Activated CD8-positive, alpha-beta T cell treated with anti-CD3 and anti-CD28 coated beads for 36 hours (primary cell): ENCODE measurements around the gene TOP1. TPM values are rescaled to one million over a fixed set of nuclear protein-coding genes. Genes with fewer than 3 reads are reported as not detected.
A peak's percentile ranks its signal among the peaks of the same experiment; 100 is the strongest.

ENCODE experiments used
- ATAC-seq: fragments of 200-7000 bp; cut with Tn5 transposase; one replicate; pipeline ENCODE4 v1.10.0; 2021; ENCODE audit warnings: mild to moderate bottlenecking, moderate library complexity
- CTCF ChIA-PET: fragments of 350-600 bp; sonication (Branson Sonifier 250); formaldehyde crosslinking; loops from one replicate; lab custom pipeline; 2021; ENCODE audit warnings: antibody characterized with exemption; lab: Charles Lee
- POLR2A ChIA-PET: fragments of 350-600 bp; sonication (Branson Sonifier 250); formaldehyde crosslinking; loops from one replicate; lab custom pipeline; 2021; ENCODE audit warnings: antibody characterized with exemption; lab: Charles Lee
- DNase-seq: peaks from one replicate; pipeline ENCODE4 v3.0.0-alpha.2; 2020
- H3K27ac Mint-ChIP-seq: one replicate; pipeline ENCODE4 v1.8.0; 2021; ENCODE audit warnings: mild to moderate bottlenecking, mixed read lengths
- H3K27me3 Mint-ChIP-seq: one replicate; pipeline ENCODE4 v1.8.0; 2021; ENCODE audit warnings: mixed read lengths
- H3K36me3 Mint-ChIP-seq: one replicate; pipeline ENCODE4 v1.8.0; 2021; ENCODE audit warnings: low read depth, mixed read lengths
- H3K4me1 Mint-ChIP-seq: one replicate; pipeline ENCODE4 v1.8.0; 2021; ENCODE audit warnings: low read depth, mixed read lengths
- H3K4me3 Mint-ChIP-seq: one replicate; pipeline ENCODE4 v1.8.0; 2021; ENCODE audit warnings: mild to moderate bottlenecking, moderate library complexity, mixed read lengths
- H3K9me3 Mint-ChIP-seq: one replicate; pipeline ENCODE4 v1.8.0; 2021; ENCODE audit warnings: mixed read lengths
- CTCF ChIP-seq: fragments of 200-600 bp; IDR thresholded peaks from one replicate; pipeline ENCODE4 v1.8.0; 2022; ENCODE audit warnings: antibody characterized with exemption, mild to moderate bottlenecking
- intact Hi-C: fragments of 100-400 bp; cut with micrococcal nuclease; formaldehyde crosslinking; loops from one replicate; pipeline ENCODE4 v1.10.0; 2022
- total RNA-seq, 2 experiments: library from RNA; stranded (reverse); gene quantifications; one replicate each; pipeline ENCODE4 v1.2.3, GENCODE V29; 2021

Gene TOP1
- total RNA-seq, 2 experiments from 2014 or later: 81.0 to 81.1 TPM

GRCh38 chr20:41159547-41159946 is 130.9 kb downstream of the TOP1 start:
- DNase-seq (no peak), ATAC-seq (no peak)
- intact Hi-C loops: no loop called here
- H3K9me3 Mint-ChIP-seq: no peaks in the 10 kb centered on the region
- H3K27ac Mint-ChIP-seq: peak overlapping the region; percentile 98
- ChIA-PET POLR2A (interaction anchor here (1.7 to 17.5 kb wide), 3 partner anchors 9 to 19 kb away, joined by 6 to 361 read pairs (median 40); partner anchors contain the start of gene PLCG1), CTCF (interaction anchor here (1.7 to 7.8 kb wide), 2 partner anchors 19 to 180 kb away, joined by 5 to 209 read pairs; partner anchors contain the start of gene PLCG1)
- no peaks in the 10 kb centered on the region for H3K27me3 Mint-ChIP-seq
- H3K4me1 Mint-ChIP-seq: peaks cover 91% of the 10 kb centered on the region
- peaks cover 78% of the 10 kb centered on the region for H3K36me3 Mint-ChIP-seq
- H3K4me3 Mint-ChIP-seq: peak overlapping the region; percentile 22
- no peak for TF ChIP-seq CTCF

- Mint-ChIP-seq H3K36me3 (peaks cover 80% of the 10 kb centered on the region), H3K4me1 (peaks cover 87% of the 10 kb centered on the region), H3K9me3 (no peaks in the 10 kb centered on the region), H3K27me3 (no peaks in the 10 kb centered on the region), H3K4me3 (no peak overlapping the region), H3K27ac (peak overlapping the region; percentile 98)
- no peak for TF ChIP-seq CTCF
- DNase-seq (no peak), ATAC-seq (no peak)
- ChIA-PET POLR2A (interaction anchor here (0.7 to 17.5 kb wide), 2 partner anchors 12 to 20 kb away, joined by 3 to 361 read pairs; partner anchors contain the start of gene PLCG1), CTCF (interaction anchor here (1.0 to 7.8 kb wide), 2 partner anchors 20 to 64 kb away, joined by 3 to 209 read pairs; partner anchors contain the start of gene PLCG1)
- intact Hi-C loops: no loop called here
Measured at GRCh38 chr20:41160686-41161085, 132.1 kb downstream of the TOP1 start.

- no peak for ATAC-seq
- no peak for TF ChIP-seq CTCF
- peaks cover 89% of the 10 kb centered on the region for H3K36me3 Mint-ChIP-seq
- H3K4me3 Mint-ChIP-seq: peak overlapping the region; percentile 25
- POLR2A ChIA-PET: interaction anchor here (17.5 kb wide), 1 partner anchor 21 kb away, joined by 361 read pairs; the partner anchor contains the start of gene PLCG1
- H3K27ac Mint-ChIP-seq: peak overlapping the region; percentile 84
- intact Hi-C loops: no loop called here
- peaks cover 86% of the 10 kb centered on the region for H3K4me1 Mint-ChIP-seq
- no peaks in the 10 kb centered on the region for H3K9me3 Mint-ChIP-seq
- no peak for DNase-seq
- CTCF ChIA-PET: interaction anchor here (1.0 to 7.8 kb wide), 3 partner anchors 11 to 63 kb away, joined by 3 to 209 read pairs (median 8); partner anchors contain the start of gene PLCG1
- no peaks in the 10 kb centered on the region for H3K27me3 Mint-ChIP-seq
Measured at GRCh38 chr20:41161886-41162285, 133.3 kb downstream of the TOP1 start.

DNA sequence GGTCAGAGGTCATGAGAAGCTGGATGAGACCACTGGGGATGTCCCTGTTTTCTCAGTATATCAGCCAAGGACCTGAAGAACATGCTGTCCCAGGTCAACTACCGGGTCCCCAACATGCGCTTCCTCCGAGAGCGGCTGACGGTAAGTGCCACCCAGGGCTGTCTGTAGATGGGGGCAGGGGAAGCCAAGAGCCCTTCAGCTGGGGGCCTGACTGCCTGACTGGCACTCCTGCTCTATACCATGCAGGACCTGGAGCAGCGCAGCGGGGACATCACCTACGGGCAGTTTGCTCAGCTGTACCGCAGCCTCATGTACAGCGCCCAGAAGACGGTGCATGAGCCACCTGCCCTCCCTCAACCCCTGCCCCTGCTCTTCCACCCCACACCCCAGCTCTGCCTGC is 133.8 kb downstream of the TOP1 start:
- Mint-ChIP-seq H3K36me3 (peaks cover 92% of the 10 kb centered on the region), H3K27ac (peak overlapping the region; percentile 84), H3K27me3 (no peaks in the 10 kb centered on the region), H3K4me1 (peaks cover 87% of the 10 kb centered on the region), H3K9me3 (no peaks in the 10 kb centered on the region), H3K4me3 (no peak overlapping the region)
- no peak for ATAC-seq
- ChIA-PET POLR2A (interaction anchor here (0.6 to 17.5 kb wide), 2 partner anchors 22 to 1386 kb away, joined by 4 to 361 read pairs; partner anchors contain the start of gene PLCG1), CTCF (interaction anchor here (1.8 to 6.6 kb wide), 2 partner anchors 11 to 27 kb away, joined by 8 to 29 read pairs; no protein-coding TSS in a partner anchor)
- no peak for DNase-seq
- intact Hi-C loops: no loop called here
- TF ChIP-seq CTCF: no peak

DNA sequence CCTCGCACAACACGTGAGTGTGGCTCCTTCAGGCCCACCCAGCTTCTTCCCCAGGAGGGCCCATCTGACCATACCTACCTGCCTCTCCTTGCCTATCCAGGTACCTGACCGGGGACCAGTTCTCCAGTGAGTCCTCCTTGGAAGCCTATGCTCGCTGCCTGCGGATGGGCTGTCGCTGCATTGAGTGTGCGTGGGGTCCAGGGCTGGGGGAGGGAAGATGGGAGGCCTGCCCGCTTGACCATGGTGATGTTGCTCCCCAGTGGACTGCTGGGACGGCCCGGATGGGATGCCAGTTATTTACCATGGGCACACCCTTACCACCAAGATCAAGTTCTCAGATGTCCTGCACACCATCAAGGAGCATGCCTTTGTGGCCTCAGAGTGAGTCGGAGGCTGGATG is 135.2 kb downstream of the TOP1 start:
- H3K4me3 Mint-ChIP-seq: no peak overlapping the region
- ChIA-PET POLR2A (interaction anchor here (0.7 to 17.5 kb wide), 3 partner anchors 9 to 23 kb away, joined by 3 to 361 read pairs (median 3); partner anchors contain the start of gene PLCG1), CTCF (interaction anchor here (0.6 to 6.6 kb wide), 3 partner anchors 9 to 177 kb away, joined by 3 to 29 read pairs (median 13); partner anchors contain the start of gene LPIN3)
- ATAC-seq: no peak
- peaks cover 85% of the 10 kb centered on the region for H3K36me3 Mint-ChIP-seq
- DNase-seq: no peak
- peak overlapping the region; percentile 66 for H3K27ac Mint-ChIP-seq
- no peak for TF ChIP-seq CTCF
- H3K4me1 Mint-ChIP-seq: peaks cover 78% of the 10 kb centered on the region
- H3K27me3 Mint-ChIP-seq: no peaks in the 10 kb centered on the region
- H3K9me3 Mint-ChIP-seq: no peaks in the 10 kb centered on the region
- intact Hi-C loops: no loop called here
